GM13976 (cell line): ENCODE results near the gene PSMA6.

Experiments
- DNase-seq: peaks from one replicate; pipeline ENCODE4 v3.0.0; 2012; ENCODE audit warnings: low spot score
- in situ Hi-C: fragments of 300-500 bp; cut with MboI; formaldehyde crosslinking; loops from one replicate; pipeline ENCODE4 v1.12.0; 2022; ENCODE audit warnings: low sequenced_read_pairs, mixed read lengths, inconsistent platforms; ENCODE audit not compliant: unreplicated experiment
- TF ChIP-seq, protein P1 (sequence below): IDR thresholded peaks from 2 replicates; pipeline ENCODE4 v1.5.1; 2012; ENCODE audit warnings: borderline replicate concordance, mild to moderate bottlenecking; ENCODE audit not compliant: insufficient read depth; ENCODE audit errors: extremely low read depth, missing control alignments, control extremely low read depth

PSMA6 gene

GRCh38 chr14:35305633-35306032 lies 13.5 kb downstream of the PSMA6 start:
- TF ChIP-seq, protein P1, sequence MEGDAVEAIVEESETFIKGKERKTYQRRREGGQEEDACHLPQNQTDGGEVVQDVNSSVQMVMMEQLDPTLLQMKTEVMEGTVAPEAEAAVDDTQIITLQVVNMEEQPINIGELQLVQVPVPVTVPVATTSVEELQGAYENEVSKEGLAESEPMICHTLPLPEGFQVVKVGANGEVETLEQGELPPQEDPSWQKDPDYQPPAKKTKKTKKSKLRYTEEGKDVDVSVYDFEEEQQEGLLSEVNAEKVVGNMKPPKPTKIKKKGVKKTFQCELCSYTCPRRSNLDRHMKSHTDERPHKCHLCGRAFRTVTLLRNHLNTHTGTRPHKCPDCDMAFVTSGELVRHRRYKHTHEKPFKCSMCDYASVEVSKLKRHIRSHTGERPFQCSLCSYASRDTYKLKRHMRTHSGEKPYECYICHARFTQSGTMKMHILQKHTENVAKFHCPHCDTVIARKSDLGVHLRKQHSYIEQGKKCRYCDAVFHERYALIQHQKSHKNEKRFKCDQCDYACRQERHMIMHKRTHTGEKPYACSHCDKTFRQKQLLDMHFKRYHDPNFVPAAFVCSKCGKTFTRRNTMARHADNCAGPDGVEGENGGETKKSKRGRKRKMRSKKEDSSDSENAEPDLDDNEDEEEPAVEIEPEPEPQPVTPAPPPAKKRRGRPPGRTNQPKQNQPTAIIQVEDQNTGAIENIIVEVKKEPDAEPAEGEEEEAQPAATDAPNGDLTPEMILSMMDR = no peak
- in situ Hi-C loops = no loop called here
- no peak for DNase-seq

DNA sequence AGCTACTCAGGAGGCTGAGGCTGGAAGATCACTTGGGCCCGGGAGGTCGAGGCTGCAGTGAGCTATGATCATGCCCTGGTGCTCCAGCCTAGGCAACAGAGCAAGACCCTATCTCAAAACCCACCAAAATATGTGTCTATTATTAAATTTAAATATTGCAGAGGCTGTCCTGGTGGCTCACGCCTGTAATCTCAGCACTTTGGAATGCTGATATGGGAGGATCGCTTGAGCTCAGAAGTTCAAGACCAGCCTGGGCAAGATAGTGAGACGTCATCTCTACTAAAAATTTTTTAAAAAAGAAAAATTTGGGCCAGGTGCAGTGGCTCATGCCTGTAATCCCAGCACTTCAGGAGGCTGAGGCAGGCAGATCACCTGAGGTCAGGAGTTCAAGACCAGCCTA lies 13.9 kb downstream of the PSMA6 start:
- in situ Hi-C loops = no loop called here
- DNase-seq = no peak
- TF ChIP-seq, protein P1 = no peak

- in situ Hi-C loops = no loop called here
- no peak for DNase-seq
- TF ChIP-seq, protein P1 = no peak
These were observed 25.6 kb downstream of the PSMA6 start for GRCh38 chr14:35317820-35318219.

DNA sequence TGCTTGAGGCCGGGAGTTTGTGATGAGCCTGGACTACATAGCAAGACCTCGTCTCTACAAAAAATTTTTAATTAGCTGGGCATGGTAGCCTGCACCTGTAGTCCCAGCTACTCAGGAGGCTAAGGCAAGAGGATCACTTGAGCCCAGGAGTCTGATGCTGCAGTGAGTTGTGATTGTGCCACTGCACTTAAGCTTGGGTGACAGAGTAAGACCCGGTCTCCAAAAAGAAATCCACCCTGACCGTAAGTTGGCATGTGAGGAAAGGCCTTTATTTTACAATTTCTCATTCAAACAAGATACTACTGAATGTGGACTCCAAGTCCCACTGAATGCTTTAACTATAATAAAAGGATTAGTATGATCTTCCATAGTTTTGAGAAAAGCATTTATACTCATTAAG lies 27.3 kb downstream of the PSMA6 start:
- DNase-seq = no peak
- TF ChIP-seq, protein P1 = no peak
- in situ Hi-C loops = no loop called here

DNA sequence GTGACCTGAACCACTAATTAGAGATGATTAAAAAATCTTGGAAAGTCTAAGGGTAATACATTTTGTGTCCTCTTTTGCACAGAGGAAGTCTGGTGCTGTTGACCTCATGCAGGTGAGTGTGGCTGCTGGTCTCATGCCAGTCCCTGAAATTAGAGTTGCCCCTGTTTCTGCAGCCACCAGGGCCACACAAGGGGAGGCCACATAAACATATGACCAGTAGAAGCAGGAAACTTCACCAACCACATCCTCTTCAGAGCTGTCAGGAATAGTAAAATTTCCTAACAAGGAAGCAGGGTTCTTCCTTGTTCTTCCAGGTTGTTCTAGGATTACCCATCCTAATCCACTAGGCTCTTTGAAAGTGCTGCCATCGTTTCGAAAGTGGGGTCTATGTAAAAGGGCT lies 28.3 kb downstream of the PSMA6 start:
- DNase-seq = no peak
- in situ Hi-C loops = no loop called here
- TF ChIP-seq, protein P1 = no peak

GRCh38 chr14:35326375-35326774 lies 34.2 kb downstream of the PSMA6 start:
- TF ChIP-seq, protein P1 = no peak

More at GRCh38 chr14:35326375-35326774, 34.2 kb downstream of the PSMA6 start:
- DNase-seq = no peak
- in situ Hi-C loops = no loop called here
